HuH-7 (cell line): ENCODE results near the gene MMP14.
"Not testable (repeated sequence)": the region's sequence is repeated elsewhere in the genome, so short reads cannot be mapped to it uniquely, and the experiment has no call there.

Source experiments
- DNase-seq: peaks from one replicate; pipeline ENCODE4 v3.0.0; 2011; ENCODE audit warnings: low spot score

MMP14 gene

GRCh38 chr14:22836301-22837113 lies at the start of gene MMP14:
Gene MMP14 (plus strand): TSS chr14:22836585. CDS start chr14:22836818, 233 bp downstream.
- peak; percentile 90 for DNase-seq

DNA sequence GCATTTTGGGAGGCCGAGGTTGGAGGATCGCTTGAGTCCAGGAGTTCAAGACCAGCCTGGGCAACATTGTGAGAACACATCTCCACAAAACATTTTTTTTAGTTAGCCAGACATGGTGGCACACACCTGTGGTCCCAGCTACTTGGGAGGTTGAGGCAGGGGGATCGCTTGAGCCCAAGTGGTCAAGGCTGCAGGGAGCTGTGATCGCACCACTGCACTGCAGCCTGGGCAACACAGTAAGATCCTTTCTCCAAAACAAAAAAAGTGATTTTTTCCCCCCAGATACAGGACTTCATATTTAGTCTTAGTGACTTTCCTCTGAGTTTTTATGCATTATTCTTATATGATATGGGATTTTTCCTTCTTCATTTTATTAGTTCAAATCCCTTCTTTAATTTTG lies 49.7 kb upstream of the MMP14 start:
- DNase-seq = no peak

- DNase-seq = no peak
Observed at GRCh38 chr14:22791301-22791700, 45.1 kb upstream of the MMP14 start.

GRCh38 chr14:22792158-22792557 lies 44.2 kb upstream of the MMP14 start:
- DNase-seq = no peak

- not testable (repeated sequence) for DNase-seq
Observed at GRCh38 chr14:22793550-22793949, 42.8 kb upstream of the MMP14 start.

GRCh38 chr14:22793976-22794375 lies 42.4 kb upstream of the MMP14 start:
- no peak for DNase-seq

GRCh38 chr14:22794551-22794951 lies 41.8 kb upstream of the MMP14 start:
- DNase-seq = no peak

DNA sequence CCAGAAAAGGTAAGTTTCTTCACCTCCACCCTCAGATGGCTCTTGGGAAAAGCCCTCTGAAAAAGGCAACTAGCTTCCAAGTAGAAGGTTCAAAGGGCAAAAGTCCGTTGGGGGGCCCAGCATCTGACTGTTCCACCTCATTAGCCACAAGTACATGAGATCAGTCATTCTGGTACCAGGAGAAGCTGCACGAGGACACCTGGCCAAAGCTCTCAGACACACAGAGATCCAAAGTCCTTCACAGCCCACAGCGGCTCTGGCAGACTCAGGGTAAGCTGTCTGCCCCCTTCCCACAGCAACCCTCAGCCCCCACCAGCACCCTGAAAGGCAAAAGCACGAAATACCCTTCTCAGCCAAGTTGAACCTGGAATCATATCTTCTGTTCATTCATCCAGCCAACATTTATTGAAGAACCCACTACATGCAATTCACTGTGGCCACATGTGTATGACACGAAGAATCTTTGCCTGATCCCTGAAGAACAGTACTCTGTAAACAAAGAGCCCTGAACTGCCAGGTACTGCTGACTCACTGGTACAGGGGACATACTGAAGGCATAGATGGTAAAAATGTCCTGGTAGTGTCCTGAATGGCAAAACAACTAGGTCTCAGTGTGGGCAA lies 40.2 kb upstream of the MMP14 start:
- DNase-seq = no peak

DNA sequence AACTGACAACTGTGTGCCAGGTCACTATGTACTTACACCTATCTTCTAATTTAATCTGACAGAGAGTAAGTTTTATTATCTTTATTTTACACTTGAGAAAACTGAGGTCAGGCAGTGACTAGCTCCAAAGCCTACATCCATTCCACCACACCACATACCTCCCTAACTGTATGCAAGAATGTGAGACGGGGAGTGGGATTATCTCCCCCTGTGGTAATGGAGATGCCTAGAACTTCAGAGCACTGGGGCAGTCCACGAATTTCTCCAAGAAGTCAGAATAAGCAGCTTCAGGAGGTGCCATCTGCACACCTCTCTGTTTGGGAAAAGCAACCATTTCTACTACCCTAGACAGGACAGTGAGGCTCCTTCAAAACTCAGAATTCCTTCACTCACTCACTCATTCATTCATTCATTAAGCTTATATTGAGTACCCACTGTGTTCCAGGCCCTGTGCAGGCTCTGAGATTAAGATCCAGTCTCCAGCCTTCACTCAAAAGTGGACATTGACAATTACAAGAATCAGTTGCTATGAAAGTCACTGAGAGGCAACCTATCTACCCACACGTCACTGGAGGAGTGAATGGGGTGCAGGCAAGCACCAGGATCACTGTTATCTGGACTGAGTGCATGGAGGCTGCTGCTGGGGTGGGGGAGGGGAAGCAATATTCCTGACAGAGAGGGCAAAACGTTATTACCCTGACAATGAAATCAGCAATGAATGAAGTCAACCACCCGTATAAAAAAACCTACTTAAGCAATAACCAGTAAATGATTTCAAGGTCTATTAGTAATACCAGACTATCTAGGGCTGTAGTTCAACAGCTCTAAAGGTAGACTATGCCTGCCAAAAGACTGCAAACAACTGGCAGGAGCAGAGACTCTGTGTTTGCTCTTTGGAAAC lies 39.1 kb upstream of the MMP14 start:
- no peak for DNase-seq

- no peak for DNase-seq
Observed at GRCh38 chr14:22798528-22798927, 37.9 kb upstream of the MMP14 start.

DNA sequence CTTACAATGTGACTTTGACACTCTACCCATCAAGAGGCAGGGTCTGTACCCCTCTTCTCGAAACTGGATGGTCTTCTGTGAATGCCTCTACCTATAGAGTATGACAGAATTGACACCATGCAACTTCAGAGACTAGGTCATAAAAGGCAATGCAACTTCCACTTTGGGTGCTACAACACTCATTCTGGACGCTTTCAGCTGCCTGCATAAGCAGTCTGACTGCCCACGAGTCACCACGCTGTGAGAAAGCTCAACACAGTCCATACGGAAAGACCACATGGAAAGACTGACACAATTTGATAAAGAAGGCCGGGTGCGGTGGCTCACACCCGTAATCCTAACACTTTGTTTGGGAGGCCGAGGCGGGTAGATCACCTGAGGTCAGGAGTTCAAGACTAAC lies 36.0 kb upstream of the MMP14 start:
- DNase-seq = no peak

DNA sequence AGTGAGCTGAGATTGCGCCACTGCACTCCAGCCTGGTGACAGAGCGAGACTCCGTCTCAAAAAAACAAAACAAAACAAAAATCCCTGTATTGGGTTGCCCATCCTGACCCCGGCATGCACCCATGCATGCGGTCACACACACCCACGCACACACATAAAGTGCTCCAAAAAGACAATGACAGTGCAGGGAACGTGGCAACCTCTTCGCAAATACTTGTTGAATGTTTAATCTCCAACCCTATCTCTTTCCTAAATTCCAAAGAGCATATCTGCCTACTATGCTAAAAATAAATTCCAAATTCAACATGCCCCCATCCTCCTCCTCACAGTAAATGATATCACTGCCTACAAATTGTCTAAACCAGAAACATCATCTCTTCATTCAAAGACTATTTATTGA lies 34.7 kb upstream of the MMP14 start:
- no peak for DNase-seq

GRCh38 chr14:22802860-22803686 lies 33.3 kb upstream of the MMP14 start:
- no peak for DNase-seq

GRCh38 chr14:22803687-22803974 lies 32.8 kb upstream of the MMP14 start:
- no peak for DNase-seq

- not testable (repeated sequence) for DNase-seq
Observed at GRCh38 chr14:22805235-22805634, 31.1 kb upstream of the MMP14 start.

DNA sequence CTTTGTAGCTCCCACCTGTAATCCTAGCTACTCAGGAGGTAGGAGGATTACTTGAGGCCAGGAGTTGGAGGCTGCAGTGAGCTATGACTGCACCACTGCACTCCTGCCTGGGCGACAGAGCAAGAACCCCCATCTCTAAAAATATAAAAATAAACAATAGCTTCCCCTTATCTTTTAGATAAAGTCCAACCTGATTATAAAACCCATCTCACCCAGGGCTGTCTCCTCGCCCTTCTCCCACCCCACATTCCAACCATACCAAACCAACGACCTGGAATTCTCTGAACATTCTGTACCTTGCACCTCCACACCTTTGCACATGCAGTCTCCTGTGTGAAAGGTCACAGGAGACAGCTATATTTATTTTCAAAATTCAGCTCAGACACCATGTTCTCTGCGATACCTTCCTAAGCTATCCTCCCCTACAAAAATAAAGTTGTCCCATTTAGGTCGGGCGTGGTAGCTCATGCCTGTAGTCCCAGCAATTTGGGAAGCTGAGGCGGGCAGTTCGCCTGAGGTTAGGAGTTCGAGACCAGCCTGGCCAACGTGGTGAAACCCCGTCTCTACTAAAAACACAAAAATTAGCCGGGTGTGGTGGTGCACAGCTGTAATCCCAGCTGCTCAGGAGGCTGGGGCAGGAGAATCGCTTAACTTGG lies 28.8 kb upstream of the MMP14 start:
- DNase-seq = no peak

DNA sequence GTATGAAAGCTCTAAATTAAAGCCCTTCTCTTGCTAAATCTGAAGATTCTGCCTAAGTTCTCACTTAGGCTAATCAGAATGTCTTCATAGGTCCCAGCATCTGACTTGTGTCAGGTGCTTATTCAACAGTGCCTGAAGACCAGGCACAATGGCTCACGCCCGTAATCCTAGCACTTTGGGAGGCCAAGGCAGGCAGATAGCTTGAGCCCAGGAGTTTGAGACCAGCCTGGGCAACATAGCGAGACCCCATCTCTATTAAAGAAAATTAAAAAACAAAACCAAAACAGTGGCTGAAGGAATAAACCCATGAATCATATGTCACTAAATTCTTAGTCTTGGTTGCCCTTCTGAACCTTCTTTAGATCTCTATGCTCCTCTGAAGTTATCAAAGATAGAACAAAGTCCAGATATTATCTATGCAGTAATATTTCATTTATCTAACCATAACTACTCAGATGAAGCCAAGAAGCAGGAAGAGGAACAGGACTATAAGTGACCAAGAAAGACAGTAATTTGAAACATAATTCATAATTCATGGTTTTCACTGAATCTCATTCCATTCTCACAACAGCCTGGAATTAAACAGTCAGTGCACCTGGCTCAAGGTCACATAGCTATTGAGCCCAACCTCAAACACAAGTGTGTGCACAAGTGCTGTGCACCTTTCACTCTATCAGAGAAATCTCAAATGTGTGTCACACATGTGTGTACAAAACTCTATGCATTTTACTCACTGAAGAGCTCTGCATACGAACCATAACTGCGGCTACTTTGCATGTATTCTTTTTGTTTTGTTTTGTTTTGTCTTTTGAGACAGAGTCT lies 27.8 kb upstream of the MMP14 start:
- DNase-seq = no peak

- DNase-seq = no peak
Observed at GRCh38 chr14:22811722-22812121, 24.7 kb upstream of the MMP14 start.

GRCh38 chr14:22812744-22813143 lies 23.6 kb upstream of the MMP14 start:
- no peak for DNase-seq

GRCh38 chr14:22813145-22813544 lies 23.2 kb upstream of the MMP14 start:
- no peak for DNase-seq

- DNase-seq = no peak
Observed at GRCh38 chr14:22814373-22814772, 22.0 kb upstream of the MMP14 start.
